Cardiac fibroblast (primary cell): ENCODE data around the gene BMPER.

Experiments used
- DNase-seq, 2 donors: peaks; one replicate each; pipeline versions ENCODE4 v3.0.0 to v3.0.0-alpha.2; 2010; ENCODE audit warnings: low read depth in 2 of 2
- H3K4me3 ChIP-seq, 2 donors: replicated peaks in 1 of 2; 1 replicate in 1 of 2; 2 replicates in 1 of 2; pipeline ENCODE4 v1.5.1; 2011; ENCODE audit warnings: low read depth in 2 of 2, low read length in 2 of 2, mild to moderate bottlenecking in 2 of 2, moderate library complexity in 1 of 2
- TF ChIP-seq, protein P1 (sequence below): IDR thresholded peaks from one replicate; pipeline ENCODE4 v1.5.1; 2011; ENCODE audit warnings: low read depth, mild to moderate bottlenecking, low read length, inconsistent platforms

BMPER gene

DNA sequence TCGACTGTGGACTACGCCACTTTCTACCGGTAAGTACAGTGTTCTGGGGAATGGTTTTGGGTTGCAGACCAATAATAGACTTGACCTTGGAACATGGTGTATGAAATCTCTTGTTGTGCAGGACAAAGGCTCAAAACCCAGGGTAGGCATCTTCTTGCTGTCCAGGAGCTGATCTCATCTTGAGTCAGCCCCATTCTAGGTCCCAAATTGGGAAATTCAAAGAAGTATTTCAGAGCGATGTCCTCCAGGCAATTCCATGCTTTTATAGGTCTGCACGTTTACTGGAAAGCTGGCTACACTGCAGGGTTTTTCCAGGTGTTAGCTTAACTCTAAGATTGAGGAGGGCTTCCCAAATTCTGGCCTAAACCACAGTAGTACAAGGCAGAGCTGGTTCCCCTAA, 180.7 kb downstream of the BMPER start:
- DNase-seq = peak in 1 of 2 donors; percentile 45
- TF ChIP-seq, protein P1, sequence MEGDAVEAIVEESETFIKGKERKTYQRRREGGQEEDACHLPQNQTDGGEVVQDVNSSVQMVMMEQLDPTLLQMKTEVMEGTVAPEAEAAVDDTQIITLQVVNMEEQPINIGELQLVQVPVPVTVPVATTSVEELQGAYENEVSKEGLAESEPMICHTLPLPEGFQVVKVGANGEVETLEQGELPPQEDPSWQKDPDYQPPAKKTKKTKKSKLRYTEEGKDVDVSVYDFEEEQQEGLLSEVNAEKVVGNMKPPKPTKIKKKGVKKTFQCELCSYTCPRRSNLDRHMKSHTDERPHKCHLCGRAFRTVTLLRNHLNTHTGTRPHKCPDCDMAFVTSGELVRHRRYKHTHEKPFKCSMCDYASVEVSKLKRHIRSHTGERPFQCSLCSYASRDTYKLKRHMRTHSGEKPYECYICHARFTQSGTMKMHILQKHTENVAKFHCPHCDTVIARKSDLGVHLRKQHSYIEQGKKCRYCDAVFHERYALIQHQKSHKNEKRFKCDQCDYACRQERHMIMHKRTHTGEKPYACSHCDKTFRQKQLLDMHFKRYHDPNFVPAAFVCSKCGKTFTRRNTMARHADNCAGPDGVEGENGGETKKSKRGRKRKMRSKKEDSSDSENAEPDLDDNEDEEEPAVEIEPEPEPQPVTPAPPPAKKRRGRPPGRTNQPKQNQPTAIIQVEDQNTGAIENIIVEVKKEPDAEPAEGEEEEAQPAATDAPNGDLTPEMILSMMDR = no peak

GRCh38 chr7:34086981-34087380, 181.6 kb downstream of the BMPER start:
- TF ChIP-seq, protein P1 = no peak
- no peak overlapping the region for H3K4me3 ChIP-seq
- no peak for DNase-seq

More for the DNA sequence above, 180.7 kb downstream of the BMPER start:
- no peak overlapping the region for H3K4me3 ChIP-seq

DNA sequence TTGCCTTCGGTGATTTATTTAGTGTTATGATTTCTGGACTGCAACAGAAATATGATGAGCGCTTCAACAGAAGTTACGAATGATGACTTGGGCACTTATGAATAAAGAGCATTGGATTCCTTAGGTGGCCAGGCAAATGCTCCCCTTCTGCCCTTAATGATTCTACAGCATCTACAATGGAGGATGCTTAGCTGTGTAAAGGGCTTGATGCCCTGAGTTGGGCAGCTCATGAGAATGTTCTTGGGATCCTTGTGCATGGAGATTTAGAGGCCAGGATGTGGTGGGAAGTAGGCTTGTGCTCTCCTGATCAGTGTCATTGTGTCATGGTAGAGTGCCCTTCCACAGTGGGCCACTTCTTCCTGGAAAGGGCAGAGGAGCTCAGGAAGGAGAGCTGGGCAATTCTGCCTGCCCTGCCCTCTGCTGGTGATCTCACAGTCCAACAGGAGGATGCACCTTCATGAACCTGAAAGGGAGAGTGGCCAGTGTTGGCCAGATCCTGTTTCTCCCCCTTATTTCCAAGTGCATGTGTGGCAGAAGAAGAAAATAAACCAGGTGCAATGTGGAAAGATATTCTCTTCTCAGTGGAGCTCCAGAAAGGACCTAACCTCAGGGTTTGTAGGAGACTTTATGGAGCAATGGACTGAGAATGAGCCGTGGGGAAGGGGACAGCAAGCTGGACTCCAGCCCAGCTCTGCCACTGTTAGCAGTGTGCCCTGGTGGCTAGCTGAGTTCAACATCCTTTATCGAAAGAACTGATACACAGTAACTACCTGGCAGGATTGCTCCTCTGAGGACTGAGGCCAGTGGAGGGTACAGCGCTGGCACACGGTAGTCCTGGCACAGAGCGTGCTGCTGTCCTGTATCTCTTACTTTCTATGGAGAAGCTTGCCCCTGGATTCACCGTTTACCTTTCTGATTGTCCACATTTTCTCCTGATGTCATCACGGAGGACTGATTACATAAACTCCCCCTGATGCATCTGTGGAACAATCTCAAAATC, 182.9 kb downstream of the BMPER start:
- TF ChIP-seq, protein P1 = peak; percentile 88
- DNase-seq = peak; percentile 49 to 73
- H3K4me3 ChIP-seq = no peak overlapping the region

DNA sequence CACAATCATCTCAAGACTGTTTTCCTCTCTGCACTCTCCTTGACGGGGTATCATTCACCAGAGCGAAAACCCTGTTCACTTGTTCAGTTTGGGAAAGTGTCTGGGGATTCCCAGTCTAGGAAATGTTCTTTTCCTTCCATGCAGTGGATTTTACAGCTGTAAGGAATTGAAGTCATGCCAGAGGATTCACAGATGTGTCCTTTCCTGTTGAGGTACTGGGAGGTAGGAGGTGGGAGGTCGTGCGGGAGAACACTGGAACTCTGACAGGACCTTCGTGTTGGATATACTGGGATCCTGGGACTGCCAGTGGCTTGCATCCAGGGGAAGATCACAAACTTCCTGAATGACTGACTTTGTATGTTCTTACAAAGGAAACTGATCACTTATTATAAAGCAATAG, 185.5 kb downstream of the BMPER start:
- H3K4me3 ChIP-seq = no peak overlapping the region
- TF ChIP-seq, protein P1 = no peak
- no peak for DNase-seq

GRCh38 chr7:34091321-34091917, 186.1 kb downstream of the BMPER start:
- no peak overlapping the region for H3K4me3 ChIP-seq

GRCh38 chr7:34093276-34093675, 187.9 kb downstream of the BMPER start:
- H3K4me3 ChIP-seq = no peak overlapping the region
- no peak for DNase-seq
- TF ChIP-seq, protein P1 = no peak

More at GRCh38 chr7:34091321-34091917, 186.1 kb downstream of the BMPER start:
- peak; percentile 71 to 89 for DNase-seq
- TF ChIP-seq, protein P1 = peak; percentile 63
